ENCODE data around the gene TIMP2. TPM values are rescaled to one million over a fixed set of nuclear protein-coding genes. Genes with fewer than 3 reads are reported as not detected.
A peak's percentile ranks its signal among the peaks of the same experiment; 100 is the strongest.
"Not testable (repeated sequence)": the region's sequence is repeated elsewhere in the genome, so short reads cannot be mapped to it uniquely, and the experiment has no call there.

TIMP2 gene
- total RNA-seq, 2 donors from 2014 or later: 161 to 191 TPM

DNA sequence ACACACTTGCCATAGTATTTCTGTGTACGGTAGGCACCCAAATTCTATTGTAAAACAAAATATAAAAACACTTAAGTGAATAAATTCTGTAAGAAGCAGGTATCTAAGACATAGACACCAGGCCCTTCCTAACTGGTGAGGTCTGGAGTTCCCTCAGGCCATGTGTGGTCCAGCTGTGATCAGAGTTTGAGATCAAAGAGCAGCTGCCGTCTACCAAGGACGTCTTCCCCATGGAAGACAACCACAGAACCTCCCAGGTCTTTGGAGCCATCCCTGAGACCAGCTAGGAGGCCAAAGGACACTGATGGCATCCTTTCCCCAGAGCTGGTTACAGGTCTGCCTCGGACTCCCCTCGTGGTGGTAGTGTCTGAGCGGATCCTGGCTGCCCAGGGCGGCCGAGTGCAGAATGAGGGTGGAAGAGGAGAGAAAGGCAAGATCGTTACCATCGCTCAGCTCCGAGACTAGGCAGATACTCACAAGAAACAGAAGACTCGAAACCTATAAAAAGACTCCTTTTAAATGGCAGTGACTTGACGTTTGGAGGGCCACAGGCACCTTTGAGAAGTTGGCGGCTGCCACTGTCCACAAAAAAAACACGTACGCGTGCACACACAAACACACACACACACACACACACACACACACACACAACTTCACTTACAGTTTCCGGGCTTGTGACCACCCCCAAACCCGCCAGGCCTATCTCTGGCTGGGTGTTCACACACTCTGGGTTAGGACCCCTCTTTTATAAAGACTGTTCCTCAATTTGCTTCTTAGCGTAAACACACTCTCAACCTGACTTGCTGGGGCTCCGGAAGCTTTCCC lies 7.5 kb downstream of the TIMP2 start:
- DNase-seq: peak; percentile 10

DNA sequence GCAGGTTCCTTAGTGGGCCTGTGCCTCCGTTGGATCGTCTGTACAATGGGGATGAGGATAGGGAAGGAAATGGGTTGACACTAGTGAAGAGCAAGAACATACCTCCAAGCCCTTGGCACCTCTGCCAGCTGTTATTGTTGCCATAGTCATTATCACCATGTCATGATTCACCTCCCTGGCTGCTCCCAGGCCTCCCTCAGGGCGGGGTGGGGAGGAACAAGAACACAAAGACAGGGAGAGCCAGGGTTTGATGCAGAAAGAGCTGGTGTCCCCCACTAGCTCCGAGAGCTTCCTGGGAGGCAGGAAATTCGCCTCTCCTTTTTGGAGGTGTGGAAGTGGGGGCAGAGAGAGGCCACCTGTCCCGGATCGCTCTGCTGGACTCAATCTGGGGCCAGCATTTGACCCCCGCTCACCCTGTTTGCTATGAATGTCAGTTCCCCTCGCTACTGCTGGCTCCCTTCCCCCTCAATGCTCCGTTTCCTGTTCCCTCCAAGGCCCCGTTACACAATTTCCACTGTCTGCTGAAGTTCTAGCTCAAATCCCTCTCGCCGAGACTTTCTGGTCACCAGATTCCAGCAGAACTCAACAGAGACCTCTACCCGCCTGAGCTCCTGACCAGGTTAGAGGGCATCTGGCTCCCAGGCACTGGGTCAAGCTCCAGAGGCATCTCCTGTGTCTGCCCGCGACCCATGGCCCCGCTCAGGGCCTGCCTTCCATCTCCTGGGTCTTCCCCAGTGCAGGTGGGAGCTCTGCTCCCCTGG lies 9.1 kb downstream of the TIMP2 start:
- DNase-seq (peak; percentile 82), ATAC-seq (peak; percentile 55 to 89)
- intact Hi-C loops (cut with DNase I): no loop called here

More for the DNA sequence above, 7.5 kb downstream of the TIMP2 start:
- intact Hi-C loops (cut with DNase I): no loop called here
- ATAC-seq: no peak

- ATAC-seq (no peak), DNase-seq (no peak)
- intact Hi-C loops (cut with DNase I): no loop called here
These were observed 12.1 kb downstream of the TIMP2 start for GRCh38 chr17:78913115-78913514.

GRCh38 chr17:78912082-78912481 lies 13.1 kb downstream of the TIMP2 start:
- DNase-seq (no peak), ATAC-seq (no peak)
- intact Hi-C loops (cut with DNase I): no loop called here

DNA sequence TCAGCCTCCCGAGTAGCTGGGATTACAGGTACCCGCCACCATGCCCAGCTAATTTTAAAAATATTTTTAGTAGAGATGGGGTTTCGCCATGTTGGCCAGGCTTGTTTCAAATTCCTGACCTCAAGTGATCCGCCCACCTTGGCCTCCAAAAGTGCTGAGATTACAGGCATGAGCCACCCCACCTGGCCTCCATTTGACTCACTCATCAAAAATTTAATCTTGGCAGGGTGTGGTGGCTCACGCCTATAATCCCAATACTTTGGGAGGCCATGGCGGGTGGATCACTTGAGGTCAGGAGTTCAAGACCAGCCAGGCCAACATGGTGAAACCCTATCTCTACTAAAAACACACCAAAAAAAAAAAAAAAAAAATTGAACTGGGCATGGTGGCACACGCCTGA lies 13.6 kb downstream of the TIMP2 start:
- not testable (repeated sequence) for ATAC-seq

DNA sequence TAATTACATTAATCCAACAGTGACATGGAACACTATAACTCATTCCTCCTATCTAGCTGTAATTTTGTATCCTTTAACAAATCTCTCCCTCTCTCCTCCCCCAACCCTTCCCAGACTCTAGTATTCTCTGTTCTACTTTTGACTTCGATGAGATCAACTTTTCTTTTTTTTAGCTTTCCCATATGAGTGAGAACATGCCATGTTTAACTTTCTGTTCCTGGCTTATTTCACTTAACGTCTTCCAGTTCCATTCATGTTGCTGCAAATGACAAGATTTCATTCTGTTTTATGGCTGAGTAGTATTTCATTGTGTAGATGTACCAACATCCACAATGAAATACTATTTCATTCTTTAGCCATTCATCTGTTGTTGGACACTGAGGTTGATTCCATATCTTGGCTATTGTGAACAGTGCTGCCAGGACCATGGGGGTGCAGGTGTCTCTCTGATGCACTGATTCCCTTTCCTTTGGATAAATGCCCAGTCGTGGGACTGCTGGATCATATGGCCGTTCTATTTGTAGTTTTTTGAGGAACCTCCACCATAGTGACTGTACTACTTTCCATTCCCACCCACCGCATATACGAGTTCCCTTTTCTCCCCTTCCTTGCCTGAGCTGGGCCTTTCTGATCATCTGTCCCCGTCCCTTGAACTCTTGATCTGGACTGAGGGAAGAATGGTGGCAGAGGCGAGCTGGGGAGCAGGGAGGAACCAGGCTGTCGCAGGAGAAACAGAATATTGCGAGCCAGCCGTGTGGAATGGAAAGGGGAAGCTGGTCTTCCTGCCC lies 14.5 kb downstream of the TIMP2 start:
- intact Hi-C loops (cut with DNase I): no loop called here
- no peak for DNase-seq
- ATAC-seq: peak in 1 of 2 donors; percentile 61

More for the DNA sequence above, 13.6 kb downstream of the TIMP2 start:
- intact Hi-C loops (cut with DNase I); DNase-seq: not testable (repeated sequence)

GRCh38 chr17:78908426-78908825 lies 16.8 kb downstream of the TIMP2 start:
- ATAC-seq: no peak
- DNase-seq: no peak
- intact Hi-C loops (cut with DNase I): no loop called here

- ATAC-seq: no peak
- DNase-seq: no peak
- intact Hi-C loops (cut with DNase I): no loop called here
These were observed 19.6 kb downstream of the TIMP2 start for GRCh38 chr17:78905541-78905940.

GRCh38 chr17:78905116-78905515 lies 20.1 kb downstream of the TIMP2 start:
- intact Hi-C loops (cut with DNase I): no loop called here
- ATAC-seq (no peak), DNase-seq (no peak)

DNA sequence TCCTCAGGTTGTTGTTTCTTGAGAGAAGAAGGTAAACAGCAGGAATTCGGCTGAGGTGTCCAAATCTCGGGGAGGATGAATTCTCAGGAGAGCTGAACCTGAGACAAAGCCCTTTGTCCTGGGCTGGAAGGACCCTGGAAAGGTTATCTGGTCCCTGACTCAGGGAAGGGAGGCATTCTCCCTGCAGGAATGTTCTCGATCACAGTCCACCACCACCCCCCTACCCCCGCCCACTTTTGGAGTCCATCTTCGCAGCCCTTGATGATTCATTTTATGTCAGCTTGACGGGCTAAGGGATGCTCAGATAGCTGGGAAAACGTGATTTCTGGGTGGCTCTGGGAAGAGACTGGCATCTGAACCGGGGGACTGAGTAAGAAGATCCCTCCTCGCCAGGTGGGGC lies 20.8 kb downstream of the TIMP2 start:
- DNase-seq (no peak), ATAC-seq (no peak)
- intact Hi-C loops (cut with DNase I): no loop called here

DNA sequence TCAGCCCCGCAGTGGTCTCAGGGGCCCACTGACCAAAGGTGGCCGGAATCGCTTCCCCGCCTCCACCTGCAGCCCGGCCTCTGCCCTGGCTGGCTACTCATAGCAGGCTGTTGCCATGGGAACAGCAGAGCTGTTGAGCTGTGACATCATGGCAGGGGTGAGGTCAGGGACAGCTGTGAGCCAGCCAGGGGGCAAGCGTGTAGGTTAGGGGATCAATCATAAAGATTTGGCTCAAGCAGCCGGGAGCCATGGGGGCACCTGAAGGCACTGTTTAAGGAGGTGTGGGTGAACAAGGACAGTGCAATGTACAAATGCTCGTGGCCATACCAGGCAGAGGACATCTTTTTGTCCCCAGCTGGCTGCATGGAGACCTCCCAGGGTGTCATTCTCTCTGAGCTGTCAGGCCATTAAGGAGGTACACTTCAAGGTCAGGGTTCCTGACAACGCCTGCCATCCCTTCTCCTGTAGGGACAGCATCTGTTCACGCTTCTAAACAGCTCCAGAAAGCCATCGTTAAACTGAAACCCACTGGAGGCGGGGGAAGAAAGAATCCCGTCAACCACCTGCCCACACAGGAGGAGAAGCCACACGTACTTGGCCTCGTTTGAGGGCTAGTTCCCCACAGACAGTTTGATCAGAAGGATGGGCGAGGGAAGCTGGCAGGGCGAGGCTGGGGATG lies 21.9 kb downstream of the TIMP2 start, which contains the start of gene CEP295NL:
CEP295NL (minus strand) TSS at position 101 of the 679 bp plus-strand sequence. CDS start 1,373 bp downstream, outside the sequence.
- DNase-seq: no peak
- intact Hi-C loops (cut with DNase I): no loop called here
- peak in 1 of 2 donors; percentile 34 for ATAC-seq

GRCh38 chr17:78902231-78902630 lies 23.0 kb downstream of the TIMP2 start:
- ATAC-seq; intact Hi-C loops (cut with DNase I); DNase-seq: not testable (repeated sequence)

- ATAC-seq: no peak
- no peak for DNase-seq
- intact Hi-C loops (cut with DNase I): no loop called here
These were observed 23.4 kb downstream of the TIMP2 start for GRCh38 chr17:78901806-78902205.

- ATAC-seq (no peak), DNase-seq (no peak)
- intact Hi-C loops (cut with DNase I): no loop called here
These were observed 24.4 kb downstream of the TIMP2 start for GRCh38 chr17:78900816-78901215.

DNA sequence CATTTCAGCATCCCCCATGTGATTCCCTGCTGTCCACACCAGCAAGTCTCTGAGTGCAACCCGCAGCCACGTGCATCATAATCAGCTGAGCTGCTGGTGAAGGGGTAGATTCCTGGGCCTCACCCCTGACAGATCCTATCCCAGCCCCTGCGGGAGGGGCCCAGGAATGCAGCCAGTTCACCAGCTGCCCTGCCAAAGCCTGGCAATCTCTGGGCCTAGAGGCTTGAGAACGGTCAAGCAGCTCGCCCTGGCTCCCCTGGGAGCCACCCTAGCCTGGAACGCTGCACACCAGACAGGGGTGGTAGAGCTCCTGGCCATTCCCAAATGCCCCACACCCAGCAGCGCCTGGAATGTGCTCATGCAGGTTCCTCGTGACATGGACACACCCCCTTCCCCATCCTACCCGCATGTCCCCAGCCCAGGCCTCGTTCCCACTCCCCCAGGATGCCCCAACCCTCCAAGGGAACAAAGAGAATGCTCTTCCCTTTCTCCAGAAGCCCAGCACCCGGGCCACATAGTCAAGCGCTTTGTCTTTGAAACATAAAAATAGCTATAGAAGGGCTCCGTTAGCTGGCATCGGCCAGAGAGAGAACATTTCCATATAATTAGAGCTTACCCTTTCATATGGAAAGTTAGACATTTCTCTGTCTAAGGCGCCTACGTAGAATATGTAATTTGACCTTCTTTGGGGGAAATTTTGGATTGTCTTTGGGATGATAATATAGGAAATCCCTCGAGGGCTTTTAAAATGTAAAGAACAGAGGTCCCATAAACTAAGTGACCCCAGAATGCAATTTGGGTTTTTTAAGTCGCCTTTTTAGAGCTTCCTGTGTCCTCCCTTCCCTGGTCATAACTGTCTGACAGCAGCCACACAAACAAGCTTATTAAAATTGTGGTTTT lies 25.6 kb downstream of the TIMP2 start:
- intact Hi-C loops (cut with DNase I): no loop called here
- DNase-seq: peak; percentile 56
- ATAC-seq: peak; percentile 68 to 86

DNA sequence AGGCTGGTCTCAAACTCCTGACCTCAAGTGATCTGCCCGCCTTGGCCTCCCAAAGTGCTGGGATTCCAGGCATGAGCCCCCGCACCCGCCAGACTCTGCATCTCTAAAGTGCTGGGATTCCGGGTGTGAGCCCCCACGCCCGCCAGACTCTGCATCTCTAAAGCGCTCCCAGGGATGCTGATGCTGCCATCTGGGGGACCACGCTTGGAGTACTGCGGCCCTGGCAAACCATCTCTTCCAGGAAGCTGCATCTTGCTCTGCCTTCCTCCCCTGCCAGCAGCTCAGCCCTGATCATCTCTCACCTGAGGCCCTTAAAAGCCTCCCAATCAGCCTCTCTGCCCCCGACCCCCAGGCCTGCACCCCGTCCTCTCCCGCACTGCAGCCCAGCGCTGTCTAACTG lies 26.2 kb downstream of the TIMP2 start:
- ATAC-seq (no peak), DNase-seq (no peak)
- intact Hi-C loops (cut with DNase I): no loop called here

GRCh38 chr17:78898075-78898836 lies 26.9 kb downstream of the TIMP2 start:
- ATAC-seq: no peak
- no peak for DNase-seq
- intact Hi-C loops (cut with DNase I): no loop called here
